ENCODE measurements around the gene TRPM6. TPM values are rescaled to one million over a fixed set of nuclear protein-coding genes. Genes with fewer than 3 reads are reported as not detected.

Gene TRPM6
- total and polyA plus RNA-seq, 8 donors: 0.14 to 0.59 (median 0.23) TPM

- no peak for FAIRE-seq
- no peak overlapping the region for H3K4me3 ChIP-seq
- TF ChIP-seq CTCF (IDR thresholded peaks at IDR 0.05): no peak
- no peak for ATAC-seq
- no peaks in the 10 kb centered on the region for H3K4me1 ChIP-seq
- no peaks in the 10 kb centered on the region for H3K27me3 ChIP-seq
- intact Hi-C loops (cut with DNase I): no loop called here
- no peaks in the 10 kb centered on the region for H3K36me3 ChIP-seq
- no peak overlapping the region for H3K27ac ChIP-seq
- H3K9me3 ChIP-seq: no peaks in the 10 kb centered on the region
- no peak for DNase-seq
- 63 to 76% methylated on average over 5 of the region's 5 CpGs for WGBS, 2 donors
These were observed 40.1 kb downstream of the TRPM6 start for GRCh38 chr9:74847478-74848152.

DNA sequence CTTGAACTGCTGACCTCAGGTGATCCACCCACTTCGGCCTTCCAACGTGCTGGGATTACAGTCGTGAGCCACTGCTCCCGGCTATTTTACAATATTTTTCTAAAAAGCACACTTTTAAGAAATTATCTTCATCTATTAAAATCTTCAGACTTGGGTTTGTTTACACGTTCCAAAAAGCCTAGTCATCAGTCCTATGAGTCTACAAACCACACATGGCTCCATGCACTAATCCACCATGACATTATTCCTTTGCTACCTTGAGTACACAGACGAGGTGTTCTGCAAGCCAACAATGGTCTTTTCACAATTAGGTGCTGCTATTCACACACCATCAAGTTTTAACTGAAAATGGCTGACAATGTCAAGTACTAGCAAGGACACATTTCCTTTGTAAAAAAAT is 41.0 kb downstream of the TRPM6 start:
- 51 to 57% methylated on average over 6 of the region's 6 CpGs for WGBS, 2 donors
- no peak for DNase-seq
- intact Hi-C loops (cut with DNase I): no loop called here

GRCh38 chr9:74838351-74838750 is 49.4 kb downstream of the TRPM6 start:
- H3K4me3 ChIP-seq: no peak overlapping the region
- no peak for ATAC-seq
- 76 to 79% methylated on average over 4 of the region's 4 CpGs for WGBS, 2 donors
- no peak overlapping the region for H3K27ac ChIP-seq
- peak; percentile 60 for FAIRE-seq
- no peaks in the 10 kb centered on the region for H3K9me3 ChIP-seq
- TF ChIP-seq CTCF (IDR thresholded peaks at IDR 0.05): no peak
- no peaks in the 10 kb centered on the region for H3K27me3 ChIP-seq
- H3K4me1 ChIP-seq: no peaks in the 10 kb centered on the region
- no peaks in the 10 kb centered on the region for H3K36me3 ChIP-seq
- DNase-seq: no peak
- intact Hi-C loops (cut with DNase I): no loop called here

More for the DNA sequence above, 41.0 kb downstream of the TRPM6 start:
- no peak for FAIRE-seq
- H3K9me3 ChIP-seq: no peaks in the 10 kb centered on the region
- no peaks in the 10 kb centered on the region for H3K36me3 ChIP-seq
- no peak for ATAC-seq
- H3K27ac ChIP-seq: no peak overlapping the region
- no peaks in the 10 kb centered on the region for H3K27me3 ChIP-seq
- no peak overlapping the region for H3K4me3 ChIP-seq
- no peaks in the 10 kb centered on the region for H3K4me1 ChIP-seq
- no peak for TF ChIP-seq CTCF (IDR thresholded peaks at IDR 0.05)

DNA sequence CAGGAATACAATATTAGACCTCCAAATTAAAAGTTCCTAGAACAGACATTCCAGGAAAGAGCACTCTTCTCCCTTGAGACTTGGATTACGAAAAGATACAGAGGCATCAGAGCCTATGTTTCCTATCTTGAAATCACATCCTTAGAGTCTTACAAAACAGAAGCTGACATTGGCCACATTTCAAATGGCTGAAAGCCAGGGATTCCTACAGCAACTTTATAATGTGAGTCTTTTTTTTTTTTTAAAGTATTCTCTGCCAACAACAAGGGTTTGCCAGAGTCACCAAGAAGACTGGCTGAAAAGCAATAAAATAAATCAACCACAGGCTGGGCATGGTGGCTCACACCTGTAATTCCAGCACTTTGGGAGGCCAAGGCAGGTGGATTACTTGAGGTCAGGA is 63.1 kb downstream of the TRPM6 start:
- TF ChIP-seq CTCF (IDR thresholded peaks at IDR 0.05): no peak
- H3K36me3 ChIP-seq: no peaks in the 10 kb centered on the region
- DNase-seq (no peak), ATAC-seq (no peak), FAIRE-seq (peak; percentile 5)
- intact Hi-C loops (cut with DNase I): no loop called here
- H3K4me1 ChIP-seq: no peaks in the 10 kb centered on the region
- no peaks in the 10 kb centered on the region for H3K9me3 ChIP-seq
- H3K4me3 ChIP-seq: no peak overlapping the region
- WGBS, 2 donors: 77 to 83% methylated on average over 1 of the region's 1 CpG
- H3K27ac ChIP-seq: no peak overlapping the region
- H3K27me3 ChIP-seq: no peaks in the 10 kb centered on the region

- Histone ChIP-seq H3K27ac (no peak overlapping the region), H3K9me3 (no peaks in the 10 kb centered on the region), H3K4me1 (no peaks in the 10 kb centered on the region), H3K36me3 (no peaks in the 10 kb centered on the region), H3K4me3 (no peak overlapping the region), H3K27me3 (no peaks in the 10 kb centered on the region)
- ATAC-seq (no peak), FAIRE-seq (no peak), DNase-seq (no peak)
- TF ChIP-seq CTCF (IDR thresholded peaks at IDR 0.05): no peak
- 33 to 38% methylated on average over 8 of the region's 8 CpGs for WGBS, 2 donors
- intact Hi-C loops (cut with DNase I): no loop called here
These were observed 66.1 kb downstream of the TRPM6 start for GRCh38 chr9:74821636-74822035.
